DMS53 treated with DMSO at 0.1 percent for 48 hours (cell line): ENCODE measurements around the gene PCDHA12.
"Not testable (repeated sequence)": the region's sequence is repeated elsewhere in the genome, so short reads cannot be mapped to it uniquely, and the experiment has no call there.

ENCODE experiments used
- DNase-seq: peaks from one replicate; lab custom pipeline; 2025; ENCODE audit not compliant: unreplicated experiment; lab: John Stamatoyannopoulos, UW

The PCDHA12 gene

DNA sequence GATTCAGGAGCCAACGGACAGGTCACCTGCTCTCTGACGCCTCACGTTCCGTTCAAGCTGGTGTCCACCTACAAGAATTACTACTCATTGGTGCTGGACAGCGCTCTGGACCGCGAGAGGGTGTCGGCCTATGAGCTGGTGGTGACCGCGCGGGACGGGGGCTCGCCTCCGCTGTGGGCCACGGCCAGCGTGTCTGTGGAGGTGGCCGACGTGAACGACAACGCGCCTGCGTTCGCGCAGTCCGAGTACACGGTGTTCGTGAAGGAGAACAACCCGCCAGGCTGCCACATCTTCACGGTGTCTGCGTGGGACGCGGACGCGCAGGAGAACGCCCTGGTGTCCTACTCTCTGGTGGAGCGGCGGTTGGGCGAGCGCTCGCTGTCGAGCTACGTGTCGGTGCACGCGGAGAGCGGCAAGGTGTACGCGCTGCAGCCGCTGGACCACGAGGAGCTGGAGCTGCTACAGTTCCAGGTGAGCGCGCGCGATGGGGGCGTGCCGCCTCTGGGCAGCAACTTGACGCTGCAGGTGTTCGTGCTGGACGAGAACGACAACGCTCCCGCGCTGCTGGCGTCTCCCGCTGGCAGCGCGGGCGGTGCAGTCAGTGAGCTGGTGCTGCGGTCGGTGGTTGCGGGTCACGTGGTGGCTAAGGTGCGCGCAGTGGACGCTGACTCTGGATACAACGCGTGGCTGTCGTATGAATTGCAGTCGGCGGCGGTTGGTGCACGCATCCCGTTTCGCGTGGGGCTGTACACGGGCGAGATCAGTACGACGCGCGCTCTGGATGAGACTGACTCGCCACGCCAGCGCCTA is 17.7 kb upstream of the PCDHA12 start:
- DNase-seq: no peak

- no peak for DNase-seq
Measured at GRCh38 chr5:140857987-140858240, 17.2 kb upstream of the PCDHA12 start.

DNA sequence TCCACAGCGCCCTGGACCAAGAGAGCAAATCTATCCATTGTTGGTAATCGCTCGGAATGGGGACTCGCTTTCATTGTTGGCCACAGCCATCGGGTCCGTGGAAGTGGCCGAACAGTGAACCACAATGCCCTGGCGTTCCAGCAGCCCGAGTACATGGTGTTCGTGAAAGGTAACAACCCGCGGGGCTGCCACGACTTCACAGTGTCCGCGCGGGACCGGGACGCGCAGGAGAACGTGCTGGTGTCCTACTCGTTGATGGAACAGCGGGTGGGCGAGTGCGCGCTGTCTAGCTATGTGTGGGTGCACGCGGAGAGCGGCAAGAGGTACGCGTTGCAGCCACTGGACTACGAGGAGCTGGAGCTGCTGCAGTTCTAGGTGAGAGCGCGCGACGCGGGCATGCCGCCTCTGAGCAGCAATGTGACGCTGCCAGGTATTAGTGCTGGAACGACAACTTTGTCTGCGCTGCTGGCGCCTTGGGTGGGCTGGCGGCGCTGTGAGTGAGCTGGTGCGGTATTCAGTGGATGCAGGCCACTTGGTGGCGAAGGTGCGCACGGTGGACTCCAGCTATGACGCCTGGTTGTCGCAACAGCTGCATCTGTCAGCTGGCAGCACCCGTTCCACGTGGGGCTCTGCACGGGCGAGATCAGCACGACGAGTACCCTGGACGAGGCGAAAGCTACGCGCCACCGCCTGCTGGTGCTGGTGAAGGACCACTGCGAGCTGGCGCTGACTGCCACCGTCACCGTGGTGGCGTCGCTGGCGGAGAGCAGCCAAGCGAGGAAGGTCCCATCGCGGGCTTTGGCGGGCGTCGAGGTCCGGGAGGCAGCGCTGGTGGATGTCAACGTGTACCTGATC is 12.4 kb upstream of the PCDHA12 start:
- no peak for DNase-seq

DNA sequence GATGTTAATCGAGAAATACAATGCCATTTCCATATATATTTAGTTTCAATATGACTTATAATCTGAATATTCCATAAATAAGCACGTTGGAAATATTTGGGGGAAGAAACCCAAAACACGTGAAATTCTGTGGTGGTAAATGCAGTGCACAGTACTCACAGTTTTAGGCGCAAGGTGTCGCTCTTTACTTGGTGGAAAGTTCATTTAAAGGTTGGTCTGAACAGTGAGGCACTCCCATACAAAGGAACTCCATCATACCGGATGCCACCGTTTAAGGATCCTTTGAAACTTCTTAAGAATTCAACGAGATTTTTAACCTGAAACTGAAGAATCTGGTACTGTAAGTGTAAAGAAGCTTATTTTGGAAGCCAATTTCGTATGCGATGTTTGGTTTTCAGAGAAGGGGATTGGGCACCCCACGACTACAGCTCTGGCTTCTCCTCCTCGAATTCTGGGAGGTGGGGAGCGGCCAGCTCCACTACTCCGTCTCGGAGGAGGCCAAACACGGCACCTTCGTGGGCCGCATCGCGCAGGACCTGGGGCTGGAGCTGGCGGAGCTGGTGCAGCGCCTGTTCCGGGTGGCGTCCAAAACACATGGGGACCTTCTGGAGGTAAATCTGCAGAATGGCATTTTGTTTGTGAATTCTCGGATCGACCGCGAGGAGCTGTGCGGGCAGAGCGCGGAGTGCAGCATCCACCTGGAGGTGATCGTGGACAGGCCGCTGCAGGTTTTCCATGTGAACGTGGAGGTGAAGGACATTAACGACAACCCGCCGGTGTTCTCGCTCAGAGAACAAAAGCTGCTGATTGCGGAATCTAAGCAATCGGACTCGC is 6.2 kb upstream of the PCDHA12 start, which contains the start of gene PCDHA11:
Gene PCDHA11 (plus strand): TSS at position 237 of the 834 bp plus-strand sequence. CDS start 147 bp downstream, at position 384.
- DNase-seq: peak; percentile 55

DNA sequence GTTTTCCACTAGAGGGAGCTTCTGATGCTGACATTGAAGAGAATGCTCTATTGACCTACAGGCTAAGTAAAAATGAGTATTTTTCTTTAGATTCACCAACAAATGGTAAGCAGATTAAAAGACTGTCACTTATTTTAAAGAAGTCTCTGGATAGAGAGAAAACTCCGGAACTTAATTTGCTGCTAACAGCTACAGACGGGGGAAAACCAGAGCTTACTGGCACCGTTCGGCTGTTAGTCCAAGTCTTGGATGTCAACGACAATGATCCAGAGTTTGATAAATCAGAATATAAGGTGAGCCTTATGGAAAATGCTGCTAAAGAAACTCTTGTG is 5.6 kb upstream of the PCDHA12 start:
- DNase-seq: no peak

- DNase-seq: no peak
Measured at GRCh38 chr5:140870221-140871201, 4.6 kb upstream of the PCDHA12 start.

DNA sequence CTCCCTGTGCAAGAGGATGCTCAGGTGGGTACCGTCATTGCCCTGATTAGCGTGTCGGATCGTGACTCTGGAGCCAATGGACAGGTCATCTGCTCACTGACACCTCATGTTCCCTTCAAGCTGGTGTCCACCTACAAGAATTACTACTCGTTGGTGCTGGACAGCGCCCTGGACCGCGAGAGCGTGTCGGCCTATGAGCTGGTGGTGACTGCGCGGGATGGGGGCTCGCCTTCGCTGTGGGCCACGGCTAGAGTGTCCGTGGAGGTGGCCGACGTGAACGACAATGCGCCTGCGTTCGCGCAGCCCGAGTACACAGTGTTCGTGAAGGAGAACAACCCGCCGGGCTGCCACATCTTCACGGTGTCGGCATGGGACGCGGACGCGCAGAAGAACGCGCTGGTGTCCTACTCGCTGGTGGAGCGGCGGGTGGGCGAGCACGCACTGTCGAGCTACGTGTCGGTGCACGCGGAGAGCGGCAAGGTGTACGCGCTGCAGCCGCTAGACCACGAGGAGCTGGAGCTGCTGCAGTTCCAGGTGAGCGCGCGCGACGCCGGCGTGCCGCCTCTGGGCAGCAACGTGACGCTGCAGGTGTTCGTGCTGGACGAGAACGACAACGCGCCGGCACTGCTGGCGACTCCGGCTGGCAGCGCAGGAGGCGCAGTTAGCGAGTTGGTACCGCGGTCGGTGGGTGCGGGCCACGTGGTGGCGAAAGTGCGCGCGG is 1.6 kb downstream of the PCDHA12 start:
- not testable (repeated sequence) for DNase-seq

- no peak for DNase-seq
Measured at GRCh38 chr5:140877262-140877581, 2.1 kb downstream of the PCDHA12 start.

GRCh38 chr5:140881889-140882590 is 6.9 kb downstream of the PCDHA12 start, which contains the start of gene PCDHA13:
PCDHA13 (plus strand) TSS chr5:140882124; CDS start chr5:140882269, 145 bp downstream.
- DNase-seq: peak; percentile 72

DNA sequence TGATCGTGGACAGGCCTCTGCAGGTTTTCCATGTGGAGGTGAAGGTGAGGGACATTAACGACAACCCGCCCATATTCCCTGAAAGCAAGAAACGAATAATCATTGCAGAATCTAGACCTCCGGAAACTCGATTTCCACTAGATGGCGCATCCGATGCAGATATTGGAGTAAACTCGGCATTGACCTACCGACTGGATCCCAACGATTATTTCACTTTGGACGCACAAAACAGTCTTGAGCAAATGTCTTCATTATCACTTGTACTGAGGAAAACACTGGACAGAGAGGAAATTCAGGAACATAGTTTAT is 7.4 kb downstream of the PCDHA12 start:
- DNase-seq: peak; percentile 73

GRCh38 chr5:140883373-140883772 is 8.3 kb downstream of the PCDHA12 start:
- DNase-seq: no peak

DNA sequence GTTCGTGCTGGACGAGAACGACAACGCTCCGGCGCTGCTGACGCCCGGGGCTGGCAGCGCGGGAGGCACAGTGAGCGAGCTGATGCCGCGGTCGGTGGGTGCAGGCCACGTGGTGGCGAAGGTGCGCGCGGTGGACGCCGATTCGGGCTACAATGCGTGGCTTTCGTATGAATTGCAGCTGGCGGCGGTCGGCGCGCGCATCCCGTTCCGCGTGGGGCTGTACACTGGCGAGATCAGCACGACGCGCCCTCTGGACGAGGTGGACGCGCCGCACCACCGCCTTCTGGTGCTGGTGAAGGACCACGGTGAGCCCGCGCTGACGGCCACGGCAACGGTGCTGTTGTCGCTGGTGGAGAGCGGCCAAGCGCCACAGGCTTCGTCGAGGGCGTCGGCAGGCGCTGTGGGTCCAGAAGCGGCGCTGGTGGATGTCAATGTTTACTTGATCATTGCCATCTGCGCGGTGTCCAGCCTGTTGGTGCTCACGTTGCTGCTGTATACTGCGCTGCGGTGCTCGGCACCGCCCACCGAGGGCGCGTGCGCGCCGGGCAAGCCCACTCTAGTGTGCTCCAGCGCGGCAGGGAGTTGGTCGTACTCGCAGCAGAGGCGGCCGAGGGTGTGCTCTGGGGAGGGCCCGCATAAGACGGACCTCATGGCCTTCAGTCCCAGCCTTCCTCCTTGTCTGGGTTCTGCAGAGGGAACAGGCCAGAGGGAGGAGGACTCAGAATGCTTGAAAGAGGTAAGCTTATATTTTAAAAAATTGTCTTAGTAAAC is 9.0 kb downstream of the PCDHA12 start:
- no peak for DNase-seq

GRCh38 chr5:140916325-140916724 is 41.2 kb downstream of the PCDHA12 start:
- no peak for DNase-seq

- DNase-seq: no peak
Measured at GRCh38 chr5:140923601-140924000, 48.5 kb downstream of the PCDHA12 start.

- DNase-seq: peak; percentile 79
Measured at GRCh38 chr5:140925806-140926442, 50.8 kb downstream of the PCDHA12 start, which contains the start of gene PCDHAC1. PCDHAC1 (plus strand) TSS chr5:140926299; CDS start chr5:140926893, 594 bp downstream.

- DNase-seq: peak; percentile 85
Measured at GRCh38 chr5:140926443-140927227, 51.5 kb downstream of the PCDHA12 start.

DNA sequence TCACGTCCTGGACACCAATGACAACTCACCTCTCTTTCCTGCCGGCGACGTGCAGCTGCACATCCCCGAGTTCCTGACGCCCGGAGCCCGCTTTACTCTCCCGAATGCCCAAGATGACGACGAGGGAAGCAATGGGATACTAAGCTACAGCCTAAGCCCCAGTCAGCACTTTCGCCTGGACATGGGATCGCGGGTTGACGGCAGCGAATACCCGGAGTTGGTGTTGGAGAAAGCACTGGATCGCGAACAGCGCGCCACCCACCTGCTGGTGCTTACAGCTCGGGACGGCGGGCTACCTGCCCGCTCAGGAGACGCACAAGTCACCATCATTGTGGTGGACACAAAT is 52.1 kb downstream of the PCDHA12 start:
- no peak for DNase-seq
